ENCODE results near the gene PPP1R14C. TPM values are rescaled to one million over a fixed set of nuclear protein-coding genes. Genes with fewer than 3 reads are reported as not detected.

PPP1R14C gene
- polyA plus RNA-seq, 1 donor from 2014 or later, result 14.0 TPM

GRCh38 chr6:150230832-150231524 is 88.1 kb downstream of the PPP1R14C start:
- H3F3A ChIP-seq (ENCODE audit: insufficient read depth, low read length, poor library complexity, severe bottlenecking), result no peaks in the 10 kb centered on the region
- H3K4me3 ChIP-seq (ENCODE audit: low read length), result no peak overlapping the region
- H3K36me3 ChIP-seq (ENCODE audit: insufficient read depth, low read length), result no peaks in the 10 kb centered on the region
- H3K79me2 ChIP-seq (replicated peaks; ENCODE audit: insufficient read depth, low read length), result no peaks in the 10 kb centered on the region
- H2AFZ ChIP-seq (ENCODE audit: low read depth, low read length), result no peak overlapping the region
- H3K9me2 ChIP-seq (ENCODE audit: insufficient read depth, low read length), result no peaks in the 10 kb centered on the region
- no peak overlapping the region for H3K9ac ChIP-seq (ENCODE audit: low read length)
- H3K27me3 ChIP-seq (ENCODE audit: insufficient read depth, low read depth, low read length), result no peaks in the 10 kb centered on the region
- H3K9me3 ChIP-seq (ENCODE audit: low read length), result no peaks in the 10 kb centered on the region
- H4K20me1 ChIP-seq (ENCODE audit: insufficient read depth), result no peaks in the 10 kb centered on the region
- H3K27ac ChIP-seq (ENCODE audit: low read length), result no peak overlapping the region
- TF ChIP-seq EP300 (conservative IDR thresholded peaks at IDR 0.05; ENCODE audit: poor library complexity, severe bottlenecking) (no peak), SMC3 (conservative IDR thresholded peaks at IDR 0.05; ENCODE audit: poor library complexity) (no peak), TAF1 (IDR thresholded peaks at IDR 0.05; ENCODE audit: low read depth) (no peak), RAD21 (conservative IDR thresholded peaks at IDR 0.05) (no peak), MXI1 (conservative IDR thresholded peaks at IDR 0.05; ENCODE audit: poor library complexity, severe bottlenecking) (no peak), CTCF (IDR thresholded peaks at IDR 0.05; ENCODE audit: poor library complexity, severe bottlenecking) (no peak), REST (IDR thresholded peaks at IDR 0.05; ENCODE audit: borderline replicate concordance) (no peak), EZH2 (IDR thresholded peaks at IDR 0.05; ENCODE audit: borderline replicate concordance, insufficient read depth, low read length, poor library complexity, severe bottlenecking) (no peak), POLR2AphosphoS5 (IDR thresholded peaks at IDR 0.05) (no peak)
- no peak overlapping the region for H3K4me2 ChIP-seq (ENCODE audit: low read length)

- Histone ChIP-seq H4K20me1 (ENCODE audit: insufficient read depth) (no peaks in the 10 kb centered on the region), H3F3A (ENCODE audit: insufficient read depth, low read length, poor library complexity, severe bottlenecking) (no peaks in the 10 kb centered on the region), H3K9ac (ENCODE audit: low read length) (no peak overlapping the region), H3K4me3 (ENCODE audit: low read length) (no peak overlapping the region), H3K27ac (ENCODE audit: low read length) (no peak overlapping the region), H3K9me3 (ENCODE audit: low read length) (no peaks in the 10 kb centered on the region), H3K9me2 (ENCODE audit: insufficient read depth, low read length) (no peaks in the 10 kb centered on the region), H3K4me2 (ENCODE audit: low read length) (no peak overlapping the region), H3K36me3 (ENCODE audit: insufficient read depth, low read length) (no peaks in the 10 kb centered on the region), H3K27me3 (ENCODE audit: insufficient read depth, low read depth, low read length) (no peaks in the 10 kb centered on the region), H2AFZ (ENCODE audit: low read depth, low read length) (no peak overlapping the region), H3K79me2 (replicated peaks; ENCODE audit: insufficient read depth, low read length) (no peaks in the 10 kb centered on the region)
- TF ChIP-seq CTCF (IDR thresholded peaks at IDR 0.05; ENCODE audit: poor library complexity, severe bottlenecking) (no peak), RAD21 (conservative IDR thresholded peaks at IDR 0.05) (no peak), SMC3 (conservative IDR thresholded peaks at IDR 0.05; ENCODE audit: poor library complexity) (no peak), EP300 (conservative IDR thresholded peaks at IDR 0.05; ENCODE audit: poor library complexity, severe bottlenecking) (no peak)
Observed at GRCh38 chr6:150231525-150231850, 88.6 kb downstream of the PPP1R14C start.

All from neural cell (in vitro differentiated cells).